Peyer's patch (tissue), 4 donors: ENCODE measurements around the gene RGMB.

Source experiments
- POLR2A ChIP-seq, 2 donors: fragments of 450-650 bp; IDR thresholded peaks; one replicate each; pipeline ENCODE4 v1.5.1; 2017; ENCODE audit warnings: antibody characterized with exemption in 2 of 2, mild to moderate bottlenecking in 2 of 2, moderate library complexity in 2 of 2
- TF ChIP-seq, protein P1 (sequence below), 6 experiments: fragments of 450-650 bp in 4 of 6; fragments of 200-600 bp in 2 of 6; sonication (generic) in 1 of 6; IDR thresholded peaks; one replicate each; pipeline ENCODE4 v1.5.1; 2017 to 2019; ENCODE audit warnings: antibody characterized with exemption in 6 of 6, mild to moderate bottlenecking in 3 of 6, moderate library complexity in 1 of 6

DNA sequence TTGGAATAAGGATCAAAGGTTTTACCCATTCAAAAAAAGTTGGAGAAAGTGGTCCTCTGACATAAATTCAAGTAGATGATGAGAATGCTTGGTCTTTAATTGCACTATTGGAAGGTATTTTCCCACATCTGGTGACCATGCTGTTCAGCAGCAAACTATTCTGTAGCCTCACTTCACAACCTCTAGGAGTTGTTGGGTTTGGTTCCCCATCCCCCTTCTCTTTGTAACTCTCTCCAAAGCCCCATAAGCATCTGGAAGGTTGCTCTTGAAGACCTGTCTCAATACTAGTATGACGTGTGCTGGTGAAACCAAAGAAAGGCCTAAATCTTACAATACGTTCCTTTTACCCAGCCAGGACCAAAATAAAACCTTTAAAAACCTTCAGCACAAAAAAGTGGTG lies 8.5 kb downstream of the RGMB start:
- TF ChIP-seq, protein P1, sequence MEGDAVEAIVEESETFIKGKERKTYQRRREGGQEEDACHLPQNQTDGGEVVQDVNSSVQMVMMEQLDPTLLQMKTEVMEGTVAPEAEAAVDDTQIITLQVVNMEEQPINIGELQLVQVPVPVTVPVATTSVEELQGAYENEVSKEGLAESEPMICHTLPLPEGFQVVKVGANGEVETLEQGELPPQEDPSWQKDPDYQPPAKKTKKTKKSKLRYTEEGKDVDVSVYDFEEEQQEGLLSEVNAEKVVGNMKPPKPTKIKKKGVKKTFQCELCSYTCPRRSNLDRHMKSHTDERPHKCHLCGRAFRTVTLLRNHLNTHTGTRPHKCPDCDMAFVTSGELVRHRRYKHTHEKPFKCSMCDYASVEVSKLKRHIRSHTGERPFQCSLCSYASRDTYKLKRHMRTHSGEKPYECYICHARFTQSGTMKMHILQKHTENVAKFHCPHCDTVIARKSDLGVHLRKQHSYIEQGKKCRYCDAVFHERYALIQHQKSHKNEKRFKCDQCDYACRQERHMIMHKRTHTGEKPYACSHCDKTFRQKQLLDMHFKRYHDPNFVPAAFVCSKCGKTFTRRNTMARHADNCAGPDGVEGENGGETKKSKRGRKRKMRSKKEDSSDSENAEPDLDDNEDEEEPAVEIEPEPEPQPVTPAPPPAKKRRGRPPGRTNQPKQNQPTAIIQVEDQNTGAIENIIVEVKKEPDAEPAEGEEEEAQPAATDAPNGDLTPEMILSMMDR (IDR thresholded peaks at IDR 0.05) = no peak
- no peak for TF ChIP-seq POLR2A (IDR thresholded peaks at IDR 0.05)
